Endothelial cell of umbilical vein (primary cell): ENCODE results near the gene CBLN3. TPM values are rescaled to one million over a fixed set of nuclear protein-coding genes. Genes with fewer than 3 reads are reported as not detected.

ENCODE experiments used
- BruUV-seq: library from RNA; stranded (reverse); fragments of 400-500 nt; replicated peaks from 2 replicates; lab custom pipeline; 2021; lab: Mats Ljungman, UMichigan
- CTCF ChIA-PET: fragments of 300-600, 350-600 bp; sonication (Branson Sonifier 250); formaldehyde crosslinking; loops from one replicate; lab custom pipeline; 2021; ENCODE audit warnings: antibody characterized with exemption, inconsistent platforms; lab: Charles Lee
- POLR2A ChIA-PET: fragments of 300-600, 350-600 bp; sonication (Branson Sonifier 250); formaldehyde crosslinking; loops from one replicate; lab custom pipeline; 2021; ENCODE audit warnings: antibody characterized with exemption, inconsistent platforms; lab: Charles Lee
- DNase-seq: peaks from one replicate; pipeline ENCODE4 v3.0.0-alpha.2; 2011; ENCODE audit warnings: low read depth, low spot score
- FAIRE-seq: peaks from 2 replicates; lab custom pipeline; 2011; peaks lifted over from hg19 to GRCh38; lab: Jason Lieb, UNC
- H2AFZ ChIP-seq: 2 replicates; pipeline ENCODE4 v1.6.0; 2012; ENCODE audit warnings: low read depth, low read length, control low read depth, inconsistent platforms
- H3K27ac ChIP-seq: 2 replicates; pipeline ENCODE4 v1.5.1; 2011; ENCODE audit warnings: low read depth, mild to moderate bottlenecking, control low read depth, low read length, moderate library complexity; ENCODE audit not compliant: insufficient read depth
- H3K27me3 ChIP-seq, 2 experiments: 2 replicates each; pipeline versions ENCODE4 v1.6.0 to v1.6.1; 2011; ENCODE audit warnings: low read length in 2 of 2, mixed read lengths in 1 of 2; ENCODE audit not compliant: control insufficient read depth in 2 of 2, insufficient read depth in 2 of 2
- H3K36me3 ChIP-seq, 2 experiments: 2 replicates in 1 of 2; 3 replicates in 1 of 2; pipeline ENCODE4 v1.5.1; 2011; ENCODE audit warnings: low read length in 2 of 2, mild to moderate bottlenecking in 1 of 2, moderate library complexity in 1 of 2; ENCODE audit not compliant: control insufficient read depth in 2 of 2, insufficient read depth in 2 of 2; ENCODE audit errors: extremely low read depth in 1 of 2
- H3K4me1 ChIP-seq: 3 replicates; pipeline ENCODE4 v1.5.1; 2011; ENCODE audit warnings: mild to moderate bottlenecking, low read length; ENCODE audit not compliant: control insufficient read depth, insufficient read depth; ENCODE audit errors: extremely low read depth
- H3K4me2 ChIP-seq: 2 replicates; pipeline ENCODE4 v1.6.1; 2011; ENCODE audit warnings: low read length, control low read depth, mixed read lengths; ENCODE audit not compliant: insufficient read depth
- H3K4me3 ChIP-seq, 3 experiments: fragments of 200-600 bp in 1 of 3; sonication (generic), shearing (Covaris generic) in 1 of 3; replicated peaks in 1 of 3; 2 replicates each; pipeline ENCODE4 v1.5.1; 2011 to 2016; ENCODE audit warnings: control low read depth in 3 of 3, low read length in 3 of 3, mild to moderate bottlenecking in 2 of 3, inconsistent platforms in 1 of 3, low read depth in 1 of 3, moderate library complexity in 1 of 3; ENCODE audit not compliant: insufficient read depth in 1 of 3
- H3K79me2 ChIP-seq: 2 replicates; pipeline ENCODE4 v1.6.0; 2012; ENCODE audit warnings: low read length, inconsistent platforms; ENCODE audit not compliant: control insufficient read depth, insufficient read depth
- H3K9ac ChIP-seq: replicated peaks from 2 replicates; pipeline ENCODE3; 2011; ENCODE audit warnings: low read length, control low read depth; ENCODE audit not compliant: insufficient read depth; ENCODE audit errors: extremely low read depth
- H3K9me1 ChIP-seq: replicated peaks from 3 replicates; pipeline ENCODE4 v1.6.0; 2011; ENCODE audit warnings: mild to moderate bottlenecking, low read length; ENCODE audit not compliant: control insufficient read depth, insufficient read depth; ENCODE audit errors: extremely low read depth
- H3K9me3 ChIP-seq: replicated peaks from 2 replicates; pipeline ENCODE4 v1.5.1; 2012; ENCODE audit warnings: low read length, inconsistent platforms; ENCODE audit not compliant: control insufficient read depth, insufficient read depth
- H4K20me1 ChIP-seq: replicated peaks from 2 replicates; pipeline ENCODE3; 2011; ENCODE audit warnings: mild to moderate bottlenecking, low read length; ENCODE audit not compliant: control insufficient read depth, insufficient read depth; ENCODE audit errors: extremely low read depth
- EZH2 ChIP-seq: IDR thresholded peaks from 2 replicates; pipeline ENCODE4 v1.6.1; 2012; ENCODE audit warnings: borderline replicate concordance, low read depth, mild to moderate bottlenecking, moderate library complexity, low read length, inconsistent platforms; ENCODE audit not compliant: severe bottlenecking
- FOS ChIP-seq: IDR thresholded peaks from 2 replicates; pipeline ENCODE4 v1.6.1; 2011; ENCODE audit warnings: mild to moderate bottlenecking, low read length, moderate library complexity, borderline replicate concordance; ENCODE audit not compliant: insufficient read depth
- GATA2 ChIP-seq: IDR thresholded peaks from 2 replicates; pipeline ENCODE4 v1.7.0; 2011; ENCODE audit warnings: low read depth, mild to moderate bottlenecking, moderate library complexity, mixed read lengths, low read length; ENCODE audit not compliant: insufficient read length, insufficient read depth
- JUN ChIP-seq: IDR thresholded peaks from 2 replicates; pipeline ENCODE4 v1.6.1; 2011; ENCODE audit warnings: borderline replicate concordance, low read depth; ENCODE audit not compliant: insufficient read length, insufficient read depth
- MAX ChIP-seq: IDR thresholded peaks from 2 replicates; pipeline ENCODE4 v1.6.1; 2011; ENCODE audit not compliant: insufficient read depth, insufficient read length
- MYC ChIP-seq: IDR thresholded peaks from one replicate; pipeline ENCODE4 v1.6.1; 2011; ENCODE audit warnings: mild to moderate bottlenecking, low read depth, low read length
- POLR2A ChIP-seq: IDR thresholded peaks from 2 replicates; pipeline ENCODE4 v1.6.1; 2012; ENCODE audit warnings: low read depth, mild to moderate bottlenecking, control low read depth, low read length
- POLR2AphosphoS5 ChIP-seq: IDR thresholded peaks from 2 replicates; pipeline ENCODE4 v1.6.1; 2012; ENCODE audit warnings: low read depth, mild to moderate bottlenecking, control low read depth, low read length, moderate library complexity; ENCODE audit not compliant: insufficient read depth
- dilution Hi-C: fragments of 300-500 bp; cut with MboI; formaldehyde crosslinking; loops from one replicate; pipeline ENCODE4 v1.15.0; 2019; ENCODE audit warnings: low sequenced_read_pairs; ENCODE audit not compliant: extremely low pct_ligation_motif_present
- intact Hi-C: fragments of 100-400 bp; cut with micrococcal nuclease; formaldehyde crosslinking; loops from one replicate; pipeline ENCODE4 v1.10.0; 2022
- polyA plus RNA-seq, 4 experiments: library from polyadenylated mRNA; depleted of rRNA in 3 of 4; stranded (reverse) in 3 of 4; unstranded in 1 of 4; fragments of >200 nt; gene quantifications; 2 replicates each; pipeline versions ENCODE4 v1.2.1 to v1.2.3, GENCODE V29; 2011 to 2012; ENCODE audit warnings: missing spikeins in 1 of 4
- total RNA-seq: library from RNA; stranded (reverse); gene quantifications from 2 replicates; pipeline ENCODE4 v1.2.3, GENCODE V29; 2021
- TF ChIP-seq, protein P1 (sequence below), 2 donors: IDR thresholded peaks; 1 replicate in 1 of 2; 2 replicates in 1 of 2; pipeline ENCODE4 v1.5.1; 2011; ENCODE audit warnings: low read length in 2 of 2, mild to moderate bottlenecking in 2 of 2, moderate library complexity in 2 of 2, control low read depth in 1 of 2, inconsistent platforms in 1 of 2, low read depth in 1 of 2; ENCODE audit not compliant: insufficient read depth in 1 of 2; ENCODE audit errors: extremely low read depth in 1 of 2

The CBLN3 gene
- total and polyA plus RNA-seq, 2 donors (not counting 3 experiments of a cell fraction or from before 2014, with no cell fraction given), result 7.9 to 8.6 TPM

DNA sequence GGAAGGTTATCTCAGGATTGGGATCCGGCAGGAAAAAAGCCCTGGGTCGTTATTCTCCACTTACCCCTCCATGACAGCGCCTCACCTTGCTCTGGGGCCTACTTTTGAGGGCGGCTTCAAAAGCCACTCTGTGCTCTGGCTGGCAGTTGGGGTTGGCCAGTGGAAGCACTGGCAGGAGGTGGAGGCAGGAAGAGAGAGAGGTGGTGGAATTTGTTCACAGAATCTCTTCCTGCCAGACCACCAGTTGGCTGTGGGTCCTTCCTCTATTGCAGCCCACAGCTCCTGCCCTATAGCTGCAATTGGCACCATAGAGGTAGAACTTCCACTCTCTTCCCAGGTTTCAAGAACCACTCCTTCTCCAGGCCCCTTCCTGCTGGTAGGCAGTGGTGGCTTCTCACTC lies 45.8 kb upstream of the CBLN3 start:
- no TSS peak for BruUV-seq

More for the DNA sequence above, 45.8 kb upstream of the CBLN3 start:
- Histone ChIP-seq H3K4me3 (no peak overlapping the region), H3K27me3 (no peaks in the 10 kb centered on the region), H3K9me3 (no peaks in the 10 kb centered on the region), H3K4me1 (no peaks in the 10 kb centered on the region), H3K4me2 (no peak overlapping the region), H3K36me3 (no peaks in the 10 kb centered on the region), H2AFZ (no peak overlapping the region), H3K9ac (no peak overlapping the region), H3K27ac (no peak overlapping the region), H4K20me1 (no peaks in the 10 kb centered on the region), H3K9me1 (no peaks in the 10 kb centered on the region), H3K79me2 (no peaks in the 10 kb centered on the region)
- dilution Hi-C loops, result no loop called here
- POLR2A ChIA-PET, result no interaction called here
- CTCF ChIA-PET, result interaction anchor here (1.0 to 1.5 kb wide), 2 partner anchors 44 to 130 kb away, joined by 3 read pairs; no protein-coding TSS in a partner anchor
- DNase-seq (no peak), FAIRE-seq (no peak)
- intact Hi-C loops, result no loop called here
- TF ChIP-seq POLR2A, result no peak
- TF ChIP-seq MAX, result no peak
- no peak for TF ChIP-seq FOS
- no peak for TF ChIP-seq POLR2AphosphoS5
- TF ChIP-seq, protein P1, sequence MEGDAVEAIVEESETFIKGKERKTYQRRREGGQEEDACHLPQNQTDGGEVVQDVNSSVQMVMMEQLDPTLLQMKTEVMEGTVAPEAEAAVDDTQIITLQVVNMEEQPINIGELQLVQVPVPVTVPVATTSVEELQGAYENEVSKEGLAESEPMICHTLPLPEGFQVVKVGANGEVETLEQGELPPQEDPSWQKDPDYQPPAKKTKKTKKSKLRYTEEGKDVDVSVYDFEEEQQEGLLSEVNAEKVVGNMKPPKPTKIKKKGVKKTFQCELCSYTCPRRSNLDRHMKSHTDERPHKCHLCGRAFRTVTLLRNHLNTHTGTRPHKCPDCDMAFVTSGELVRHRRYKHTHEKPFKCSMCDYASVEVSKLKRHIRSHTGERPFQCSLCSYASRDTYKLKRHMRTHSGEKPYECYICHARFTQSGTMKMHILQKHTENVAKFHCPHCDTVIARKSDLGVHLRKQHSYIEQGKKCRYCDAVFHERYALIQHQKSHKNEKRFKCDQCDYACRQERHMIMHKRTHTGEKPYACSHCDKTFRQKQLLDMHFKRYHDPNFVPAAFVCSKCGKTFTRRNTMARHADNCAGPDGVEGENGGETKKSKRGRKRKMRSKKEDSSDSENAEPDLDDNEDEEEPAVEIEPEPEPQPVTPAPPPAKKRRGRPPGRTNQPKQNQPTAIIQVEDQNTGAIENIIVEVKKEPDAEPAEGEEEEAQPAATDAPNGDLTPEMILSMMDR (IDR thresholded peaks at IDR 0.05; ENCODE audit: extremely low read depth in 1 of 2, insufficient read depth in 1 of 2, low read depth in 1 of 2, low read length in 2 of 2), result no peak
- no peak for TF ChIP-seq EZH2
- no peak for TF ChIP-seq JUN
- TF ChIP-seq MYC, result no peak
- TF ChIP-seq GATA2, result no peak
